ENCODE data around the gene WWOX.

- no peak for TF ChIP-seq POLR2A (IDR thresholded peaks at IDR 0.05; ENCODE audit: control extremely low read depth in 1 of 2, low read depth in 2 of 2, low read length in 2 of 2)
- no peak for TF ChIP-seq POLR2AphosphoS5 (IDR thresholded peaks at IDR 0.05; ENCODE audit: low read depth, low read length)
- no peak for TF ChIP-seq BCL11A (IDR thresholded peaks at IDR 0.05; ENCODE audit: low read depth in 2 of 2, low read length in 2 of 2)
- no peak for TF ChIP-seq YY1 (IDR thresholded peaks at IDR 0.05; ENCODE audit: low read depth, low read length)
- TF ChIP-seq CTCF (IDR thresholded peaks at IDR 0.05; ENCODE audit: control extremely low read depth in 1 of 3, insufficient read depth in 1 of 3, low read depth in 1 of 3, low read length in 3 of 3) = no peak
- TF ChIP-seq RFX5 (IDR thresholded peaks at IDR 0.05; ENCODE audit: borderline replicate concordance, low read depth, low read length) = no peak
- no peak for TF ChIP-seq GABPA (IDR thresholded peaks at IDR 0.05; ENCODE audit: borderline replicate concordance, insufficient read depth, low read length)
- TF ChIP-seq MAX (IDR thresholded peaks at IDR 0.05) = no peak
Observed at GRCh38 chr16:78288888-78289287, 189.4 kb downstream of the WWOX start.

Measured in H1 (cell line).